HepG2 (cell line): ENCODE results near the gene PPP1R9A. TPM values are rescaled to one million over a fixed set of nuclear protein-coding genes. Genes with fewer than 3 reads are reported as not detected.

Source experiments
- MTERF4 ChIP-seq: sonication (generic); formaldehyde crosslinking; IDR thresholded peaks from 2 replicates; pipeline ENCODE4 v1.8.0; 2023; ENCODE audit warnings: mild to moderate bottlenecking, missing genetic modification reagents
- REPIN1 ChIP-seq: sonication (generic); formaldehyde crosslinking; IDR thresholded peaks from 2 replicates; pipeline ENCODE4 v1.8.0; 2022; ENCODE audit warnings: missing genetic modification reagents, low read depth, mild to moderate bottlenecking, borderline replicate concordance
- SOX13 ChIP-seq, 3 experiments: fragments of 450-650 bp in 1 of 3; sonication (generic) in 1 of 3; formaldehyde crosslinking in 1 of 3; IDR thresholded peaks in 2 of 3; conservative IDR thresholded peaks in 1 of 3; 2 replicates each; pipeline versions ENCODE4 v1.5.0 to v1.6.1; 2016 to 2020; ENCODE audit warnings: antibody characterized with exemption in 1 of 3, mild to moderate bottlenecking in 1 of 3, missing compliant biosample characterization in 1 of 3, missing genetic modification reagents in 1 of 3, moderate library complexity in 1 of 3
- ZNF362 ChIP-seq: sonication (generic); formaldehyde crosslinking; IDR thresholded peaks from 2 replicates; pipeline ENCODE4 v1.4.0; 2020; ENCODE audit warnings: missing genetic modification reagents, mild to moderate bottlenecking, borderline replicate concordance
- ZSCAN21 ChIP-seq: sonication (generic); formaldehyde crosslinking; IDR thresholded peaks from 2 replicates; pipeline ENCODE4 v1.8.0; 2022; ENCODE audit warnings: mild to moderate bottlenecking, missing genetic modification reagents, moderate library complexity, borderline replicate concordance
- polyA plus RNA-seq, 8 experiments: library from polyadenylated mRNA; depleted of rRNA in 3 of 8; stranded (reverse) in 7 of 8; unstranded in 1 of 8; fragments of >200 nt; fragmentation: Illumina TruSeq in 4 of 8; extraction: Trizol in 4 of 8; gene quantifications; 2 replicates each; pipeline versions ENCODE4 v1.2.1 to v1.2.3, GENCODE V29; 2011 to 2016; ENCODE audit warnings: low read depth in 4 of 8, missing spikeins in 1 of 8, mixed read lengths in 1 of 8; ENCODE audit not compliant: insufficient read depth in 1 of 8
- small RNA-seq, 3 experiments: library from RNA; depleted of rRNA; stranded (forward); fragments of <200 nt; gene quantifications; one replicate each; pipeline ENCODE3, GENCODE V24; 2012; ENCODE audit warnings: low read depth in 2 of 3, low replicate concordance in 1 of 3; ENCODE audit not compliant: insufficient read length in 3 of 3, insufficient read depth in 2 of 3
- total RNA-seq, 5 experiments: library from RNA; depleted of rRNA; stranded (reverse); fragments of >200 nt; fragmentation: Illumina TruSeq; extraction: Trizol; gene quantifications; 2 replicates each; pipeline ENCODE4 v1.2.3, GENCODE V29; 2016; ENCODE audit warnings: low read depth in 1 of 5
- TF ChIP-seq, protein P1 (sequence below): sonication (generic); formaldehyde crosslinking; IDR thresholded peaks from 2 replicates; pipeline ENCODE4 v1.8.1; 2022; ENCODE audit warnings: low read depth, mild to moderate bottlenecking, missing genetic modification reagents
- TF ChIP-seq, protein P2 (sequence below): sonication (generic); formaldehyde crosslinking; IDR thresholded peaks from 2 replicates; pipeline ENCODE4 v1.5.0; 2020; ENCODE audit warnings: mild to moderate bottlenecking, missing genetic modification reagents, moderate library complexity

The PPP1R9A gene
- total and polyA plus RNA-seq, 2 of the 13 experiments (the other 11 are each of a cell fraction or from before 2014, with no cell fraction given): 11.4 to 31.9 TPM

DNA sequence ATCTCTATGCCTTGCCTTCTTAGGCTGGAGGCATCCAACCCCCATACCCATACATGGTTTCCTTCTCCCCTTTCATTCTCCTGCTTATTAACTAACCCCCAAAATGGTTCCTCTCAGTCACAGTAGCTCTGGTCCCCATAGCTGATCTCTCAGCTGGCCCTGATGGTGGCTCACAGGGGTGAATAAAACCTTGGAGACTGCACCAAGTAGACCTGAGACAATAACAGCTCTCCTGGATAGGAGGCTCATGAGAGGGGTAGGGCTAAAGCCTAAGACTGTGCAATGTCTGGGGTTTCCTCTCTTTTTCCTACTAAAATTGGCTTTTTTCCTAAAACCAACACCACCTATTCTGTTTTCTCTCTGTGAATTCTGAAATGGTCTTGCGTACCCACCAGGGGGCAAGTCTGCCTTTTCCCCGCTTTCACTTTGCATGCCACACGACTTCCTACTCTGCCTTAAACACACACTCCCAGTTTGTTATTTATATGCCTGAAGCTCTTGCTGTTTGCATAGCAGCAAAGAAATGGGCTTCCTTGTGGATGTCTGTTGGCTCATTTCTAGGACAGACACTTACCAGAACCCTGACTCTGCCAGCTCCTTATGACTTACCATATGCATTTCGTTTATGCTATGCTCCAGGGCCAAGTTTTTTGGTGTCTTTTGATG, 435.4 kb downstream of the PPP1R9A start (continued):
- TF ChIP-seq, protein P1, sequence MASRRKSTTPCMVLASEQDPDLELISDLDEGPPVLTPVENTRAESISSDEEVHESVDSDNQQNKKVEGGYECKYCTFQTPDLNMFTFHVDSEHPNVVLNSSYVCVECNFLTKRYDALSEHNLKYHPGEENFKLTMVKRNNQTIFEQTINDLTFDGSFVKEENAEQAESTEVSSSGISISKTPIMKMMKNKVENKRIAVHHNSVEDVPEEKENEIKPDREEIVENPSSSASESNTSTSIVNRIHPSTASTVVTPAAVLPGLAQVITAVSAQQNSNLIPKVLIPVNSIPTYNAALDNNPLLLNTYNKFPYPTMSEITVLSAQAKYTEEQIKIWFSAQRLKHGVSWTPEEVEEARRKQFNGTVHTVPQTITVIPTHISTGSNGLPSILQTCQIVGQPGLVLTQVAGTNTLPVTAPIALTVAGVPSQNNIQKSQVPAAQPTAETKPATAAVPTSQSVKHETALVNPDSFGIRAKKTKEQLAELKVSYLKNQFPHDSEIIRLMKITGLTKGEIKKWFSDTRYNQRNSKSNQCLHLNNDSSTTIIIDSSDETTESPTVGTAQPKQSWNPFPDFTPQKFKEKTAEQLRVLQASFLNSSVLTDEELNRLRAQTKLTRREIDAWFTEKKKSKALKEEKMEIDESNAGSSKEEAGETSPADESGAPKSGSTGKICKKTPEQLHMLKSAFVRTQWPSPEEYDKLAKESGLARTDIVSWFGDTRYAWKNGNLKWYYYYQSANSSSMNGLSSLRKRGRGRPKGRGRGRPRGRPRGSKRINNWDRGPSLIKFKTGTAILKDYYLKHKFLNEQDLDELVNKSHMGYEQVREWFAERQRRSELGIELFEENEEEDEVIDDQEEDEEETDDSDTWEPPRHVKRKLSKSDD (CRISPR knock-in tag): no peak
- TF ChIP-seq ZSCAN21 (CRISPR knock-in tag) (no peak), ZNF362 (CRISPR knock-in tag) (no peak), MTERF4 (no peak), SOX13 (IDR thresholded peaks at IDR 0.05) (no peak), SOX13 (CRISPR knock-in tag; conservative IDR thresholded peaks at IDR 0.05 in 1 of 2, IDR thresholded peaks at IDR 0.05 in 1 of 2) (no peak), REPIN1 (CRISPR knock-in tag) (0 out of 2 replicates have a peak, but pooled peaks have one; percentile 25)
- TF ChIP-seq, protein P2, sequence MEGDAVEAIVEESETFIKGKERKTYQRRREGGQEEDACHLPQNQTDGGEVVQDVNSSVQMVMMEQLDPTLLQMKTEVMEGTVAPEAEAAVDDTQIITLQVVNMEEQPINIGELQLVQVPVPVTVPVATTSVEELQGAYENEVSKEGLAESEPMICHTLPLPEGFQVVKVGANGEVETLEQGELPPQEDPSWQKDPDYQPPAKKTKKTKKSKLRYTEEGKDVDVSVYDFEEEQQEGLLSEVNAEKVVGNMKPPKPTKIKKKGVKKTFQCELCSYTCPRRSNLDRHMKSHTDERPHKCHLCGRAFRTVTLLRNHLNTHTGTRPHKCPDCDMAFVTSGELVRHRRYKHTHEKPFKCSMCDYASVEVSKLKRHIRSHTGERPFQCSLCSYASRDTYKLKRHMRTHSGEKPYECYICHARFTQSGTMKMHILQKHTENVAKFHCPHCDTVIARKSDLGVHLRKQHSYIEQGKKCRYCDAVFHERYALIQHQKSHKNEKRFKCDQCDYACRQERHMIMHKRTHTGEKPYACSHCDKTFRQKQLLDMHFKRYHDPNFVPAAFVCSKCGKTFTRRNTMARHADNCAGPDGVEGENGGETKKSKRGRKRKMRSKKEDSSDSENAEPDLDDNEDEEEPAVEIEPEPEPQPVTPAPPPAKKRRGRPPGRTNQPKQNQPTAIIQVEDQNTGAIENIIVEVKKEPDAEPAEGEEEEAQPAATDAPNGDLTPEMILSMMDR (CRISPR knock-in tag): peak; percentile 56
- TF ChIP-seq, all 625 proteins: peak for 7

Small RNA genes lying within 50 kb of the gene (small RNA-seq; reads per million reads assigned to genes)
- gene AC002429.1 (0 reads per million in 3 experiments), gene HINT1P2 (0 reads per million in 3 experiments), gene RNU4-16P (0 reads per million in 3 experiments)
